RPMI8226 (cell line): Measurements from ENCODE around the gene ST6GALNAC3.
"Not testable (repeated sequence)": the region's sequence is repeated elsewhere in the genome, so short reads cannot be mapped to it uniquely, and the experiment has no call there.

ENCODE experiments used
- DNase-seq: peaks from one replicate; pipeline ENCODE4 v3.0.0-alpha.2; 2015

The ST6GALNAC3 gene

DNA sequence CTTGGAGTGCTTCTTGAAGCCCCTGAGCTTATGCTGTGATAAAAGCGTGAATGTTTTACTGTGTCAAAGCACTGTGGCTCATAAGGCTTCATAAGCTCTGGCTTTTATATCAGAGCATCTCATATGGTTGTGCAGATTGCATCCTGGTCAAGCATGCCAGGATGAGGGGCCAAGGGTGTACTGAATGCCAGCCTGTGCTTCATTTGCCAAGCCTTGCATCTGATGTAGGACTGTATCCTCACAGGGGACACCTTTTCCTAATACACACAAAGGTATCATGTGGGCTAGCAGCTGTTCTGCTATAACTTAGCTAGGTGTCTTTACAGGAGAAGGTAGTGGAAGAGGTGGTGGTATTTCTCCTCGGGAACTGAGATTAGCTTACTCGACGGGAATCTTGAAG lies 134.7 kb downstream of the ST6GALNAC3 start:
- no peak for DNase-seq

DNA sequence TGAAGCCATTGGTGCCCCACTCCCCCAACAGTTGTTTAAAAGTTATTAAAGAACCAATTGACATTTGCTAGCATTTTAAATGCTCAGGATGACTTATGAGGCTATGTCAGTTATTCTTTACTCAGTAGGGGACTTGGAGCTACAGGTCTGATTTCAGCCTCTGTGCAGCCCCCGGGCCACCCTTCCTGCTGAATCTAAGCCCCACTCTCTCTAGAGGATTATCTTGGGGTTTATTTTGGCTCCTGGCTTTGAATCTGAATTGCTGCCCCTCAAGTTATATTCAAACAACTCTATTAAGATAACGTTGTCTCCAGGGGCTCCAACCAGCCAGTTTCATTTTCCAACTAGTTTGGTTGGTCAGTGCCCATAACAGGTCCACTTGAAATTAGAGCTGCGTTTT lies 135.1 kb downstream of the ST6GALNAC3 start:
- DNase-seq = no peak

DNA sequence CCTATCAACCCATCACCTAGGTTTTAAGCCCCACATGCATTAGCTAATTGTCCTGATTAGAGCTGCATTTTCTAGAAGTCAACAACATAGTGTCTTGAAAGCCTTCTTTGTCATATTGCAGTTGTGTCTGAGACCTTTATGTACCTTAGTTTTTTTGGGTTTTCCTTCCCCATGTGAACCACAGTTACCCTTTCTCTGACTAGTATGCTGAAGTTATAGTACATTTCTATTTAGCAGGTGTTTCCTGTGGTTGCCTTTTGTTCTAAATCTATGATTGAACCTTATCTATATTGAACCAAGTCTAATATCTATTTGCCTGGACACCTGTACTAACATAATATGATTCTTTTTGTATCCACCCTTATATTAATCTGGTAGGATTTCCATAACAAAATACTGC lies 135.6 kb downstream of the ST6GALNAC3 start:
- no peak for DNase-seq

GRCh38 chr1:76218888-76219287 lies 144.3 kb downstream of the ST6GALNAC3 start:
- DNase-seq = no peak

GRCh38 chr1:76219366-76219818 lies 144.8 kb downstream of the ST6GALNAC3 start:
- no peak for DNase-seq

- DNase-seq = no peak
Measured at GRCh38 chr1:76224752-76225151, 150.2 kb downstream of the ST6GALNAC3 start.

DNA sequence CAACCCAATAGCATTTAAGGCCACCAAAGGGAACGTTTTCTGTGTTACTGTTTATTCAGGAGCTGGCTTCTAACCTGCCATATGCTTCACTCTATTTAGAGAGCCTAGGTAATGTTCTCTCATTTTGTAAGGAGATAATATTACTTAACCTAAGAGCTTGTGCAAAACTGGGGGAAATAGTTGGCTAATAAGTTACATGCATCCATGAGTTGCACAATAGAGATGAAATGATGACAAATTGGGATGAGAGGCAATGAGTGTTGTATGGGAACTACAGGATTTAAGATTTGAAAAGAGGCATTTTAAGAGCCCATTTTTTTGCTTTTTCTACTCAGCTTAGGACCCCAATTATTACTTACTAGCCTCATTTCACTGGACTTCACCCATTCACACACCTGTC lies 151.0 kb downstream of the ST6GALNAC3 start:
- DNase-seq = no peak

- no peak for DNase-seq
Measured at GRCh38 chr1:76227621-76228020, 153.1 kb downstream of the ST6GALNAC3 start.

DNA sequence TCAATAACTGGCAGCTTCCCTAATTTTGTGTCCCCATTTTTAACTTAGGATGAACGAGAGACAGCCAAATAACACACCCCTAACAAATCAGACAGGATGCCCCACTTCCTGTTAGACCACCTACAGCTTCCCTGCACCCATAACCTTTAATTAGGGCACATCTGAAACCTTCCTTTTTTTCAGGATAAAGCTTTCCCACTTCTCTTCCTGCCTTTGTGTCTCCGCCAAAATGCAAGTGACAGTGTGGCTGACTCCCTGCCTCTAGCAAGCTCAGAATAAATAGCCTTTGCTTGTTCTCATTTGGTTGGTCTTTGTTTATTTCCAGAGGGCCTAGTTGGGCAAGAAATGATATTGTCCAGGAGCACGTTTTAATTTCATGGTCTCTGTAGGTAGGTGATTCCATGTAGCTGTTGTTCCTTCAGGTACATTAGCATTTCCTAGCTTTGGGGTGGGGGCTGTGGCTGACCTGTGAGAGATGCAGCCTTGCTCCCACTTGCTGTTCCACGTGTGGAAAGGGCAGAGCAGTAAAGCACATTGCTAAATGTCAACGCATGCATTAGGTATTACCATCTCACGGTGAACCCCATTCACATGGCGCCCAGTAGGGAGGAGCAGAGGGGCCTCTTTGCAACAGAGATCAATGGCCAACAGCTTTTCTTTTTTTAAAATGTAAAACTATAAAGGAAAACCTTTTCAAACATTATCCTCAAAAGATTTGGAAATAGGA lies 154.9 kb downstream of the ST6GALNAC3 start:
- no peak for DNase-seq

DNA sequence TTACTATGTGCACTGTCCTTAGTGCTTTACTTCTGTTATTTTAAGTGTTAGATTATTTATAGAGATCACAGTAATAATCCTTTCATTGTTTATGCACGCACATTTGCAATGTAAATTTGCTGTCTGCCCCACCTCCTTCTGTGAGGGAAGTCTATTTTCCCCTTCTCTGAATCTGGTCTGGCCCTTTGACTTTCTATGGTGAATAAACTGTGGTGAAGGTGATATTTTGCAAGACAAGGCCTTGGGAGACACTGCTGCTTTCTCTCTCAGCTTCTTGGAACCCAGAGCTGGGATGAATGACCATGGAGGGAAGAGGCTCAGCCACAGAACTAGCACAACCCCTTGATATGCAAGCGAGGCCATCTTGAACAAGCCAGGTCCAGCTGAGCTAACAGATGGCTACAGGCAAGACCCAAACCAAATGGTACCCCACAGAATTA lies 156.3 kb downstream of the ST6GALNAC3 start:
- DNase-seq = no peak

GRCh38 chr1:76231320-76231719 lies 156.8 kb downstream of the ST6GALNAC3 start:
- DNase-seq = no peak

DNA sequence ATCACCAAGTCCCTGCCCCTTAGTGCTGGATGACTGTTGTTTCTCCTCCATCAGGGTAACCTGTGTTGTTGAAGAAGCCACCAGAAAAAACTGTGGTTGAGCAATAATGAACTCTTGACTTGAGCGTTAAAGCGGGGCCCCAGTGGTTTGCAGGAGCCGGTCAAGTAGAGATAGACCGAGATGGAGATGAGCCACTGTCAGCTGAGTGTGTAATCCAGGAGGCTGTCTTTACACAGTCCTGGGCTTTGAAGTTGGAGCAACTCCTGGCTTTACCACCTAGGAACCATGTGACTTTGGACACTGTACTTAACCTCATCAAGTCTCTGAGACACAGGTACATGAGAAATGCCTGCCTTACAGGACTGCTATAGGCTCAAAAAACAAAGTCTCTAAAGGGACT lies 158.1 kb downstream of the ST6GALNAC3 start:
- no peak for DNase-seq

GRCh38 chr1:76234061-76234460 lies 159.5 kb downstream of the ST6GALNAC3 start:
- no peak for DNase-seq

GRCh38 chr1:76237211-76237610 lies 162.7 kb downstream of the ST6GALNAC3 start:
- DNase-seq = no peak

DNA sequence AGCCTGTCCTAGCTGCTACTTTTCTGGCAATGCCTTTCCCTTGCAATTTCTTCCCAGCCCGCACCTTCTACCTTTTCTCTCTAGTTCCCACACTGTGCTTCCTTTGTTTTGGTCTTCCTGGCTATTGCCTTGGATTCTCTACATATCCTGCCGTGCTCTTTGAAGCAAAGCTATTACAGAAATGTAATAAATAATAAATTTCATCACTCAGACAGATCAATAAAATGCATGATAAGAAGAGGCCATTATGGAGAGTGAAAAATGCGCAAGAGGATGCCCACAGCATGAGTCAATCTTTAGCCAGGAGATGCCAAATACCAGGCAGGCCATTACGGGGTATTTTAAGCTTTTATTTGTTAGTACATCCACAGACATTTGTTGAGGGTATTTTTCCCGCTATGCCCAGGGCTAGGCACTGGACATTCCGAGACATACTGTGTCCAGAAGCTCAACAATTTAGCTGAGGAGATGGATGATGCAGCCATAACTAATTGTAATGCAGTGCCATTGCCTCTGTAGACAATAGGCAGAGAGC lies 163.6 kb downstream of the ST6GALNAC3 start:
- DNase-seq = no peak

DNA sequence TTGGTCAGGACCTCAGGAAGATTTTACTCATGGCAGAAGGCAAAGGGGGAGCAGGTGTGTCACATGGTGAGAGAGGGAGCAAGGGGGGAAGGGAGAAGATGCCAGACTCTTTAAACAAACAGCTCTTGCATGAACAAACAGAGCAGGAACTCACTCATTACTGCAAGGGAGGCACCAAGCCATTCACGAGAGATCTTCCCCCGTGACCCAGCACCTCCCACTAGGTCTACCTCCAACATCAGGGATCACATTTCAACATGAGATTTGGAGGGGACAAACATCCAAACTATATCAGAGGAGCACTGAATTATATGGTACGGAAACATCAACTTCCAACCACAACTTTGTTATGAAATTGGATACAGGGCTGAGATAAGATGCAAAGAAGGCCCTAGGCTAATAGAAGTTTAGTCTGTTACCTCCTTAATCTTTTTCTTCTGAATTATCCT lies 164.9 kb downstream of the ST6GALNAC3 start:
- DNase-seq = no peak

GRCh38 chr1:76240316-76240715 lies 165.8 kb downstream of the ST6GALNAC3 start:
- DNase-seq = no peak

GRCh38 chr1:76242587-76242986 lies 168.0 kb downstream of the ST6GALNAC3 start:
- DNase-seq = not testable (repeated sequence)

GRCh38 chr1:76247261-76247852 lies 172.8 kb downstream of the ST6GALNAC3 start:
- DNase-seq = no peak

DNA sequence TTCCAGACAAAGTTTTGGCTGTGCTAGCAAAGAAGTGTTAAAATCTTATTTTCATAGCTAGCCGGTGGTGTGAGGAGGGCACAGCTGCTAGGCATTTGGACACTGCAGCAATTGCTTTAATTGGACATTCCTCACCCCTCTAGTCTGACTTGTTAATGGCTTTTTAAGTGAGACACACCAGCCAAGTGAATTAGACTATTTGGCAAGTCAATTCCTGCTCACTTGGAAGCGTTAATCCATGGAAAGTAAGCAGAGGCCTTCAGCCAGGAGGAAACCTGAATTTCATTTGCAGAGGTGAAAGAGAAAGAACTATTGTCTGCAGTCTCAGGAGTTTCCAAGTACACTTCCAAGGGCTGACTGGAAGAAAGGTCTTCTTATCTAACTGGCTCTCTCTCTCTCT lies 175.7 kb downstream of the ST6GALNAC3 start:
- DNase-seq = no peak

- DNase-seq = no peak
Measured at GRCh38 chr1:76252431-76252830, 177.9 kb downstream of the ST6GALNAC3 start.

DNA sequence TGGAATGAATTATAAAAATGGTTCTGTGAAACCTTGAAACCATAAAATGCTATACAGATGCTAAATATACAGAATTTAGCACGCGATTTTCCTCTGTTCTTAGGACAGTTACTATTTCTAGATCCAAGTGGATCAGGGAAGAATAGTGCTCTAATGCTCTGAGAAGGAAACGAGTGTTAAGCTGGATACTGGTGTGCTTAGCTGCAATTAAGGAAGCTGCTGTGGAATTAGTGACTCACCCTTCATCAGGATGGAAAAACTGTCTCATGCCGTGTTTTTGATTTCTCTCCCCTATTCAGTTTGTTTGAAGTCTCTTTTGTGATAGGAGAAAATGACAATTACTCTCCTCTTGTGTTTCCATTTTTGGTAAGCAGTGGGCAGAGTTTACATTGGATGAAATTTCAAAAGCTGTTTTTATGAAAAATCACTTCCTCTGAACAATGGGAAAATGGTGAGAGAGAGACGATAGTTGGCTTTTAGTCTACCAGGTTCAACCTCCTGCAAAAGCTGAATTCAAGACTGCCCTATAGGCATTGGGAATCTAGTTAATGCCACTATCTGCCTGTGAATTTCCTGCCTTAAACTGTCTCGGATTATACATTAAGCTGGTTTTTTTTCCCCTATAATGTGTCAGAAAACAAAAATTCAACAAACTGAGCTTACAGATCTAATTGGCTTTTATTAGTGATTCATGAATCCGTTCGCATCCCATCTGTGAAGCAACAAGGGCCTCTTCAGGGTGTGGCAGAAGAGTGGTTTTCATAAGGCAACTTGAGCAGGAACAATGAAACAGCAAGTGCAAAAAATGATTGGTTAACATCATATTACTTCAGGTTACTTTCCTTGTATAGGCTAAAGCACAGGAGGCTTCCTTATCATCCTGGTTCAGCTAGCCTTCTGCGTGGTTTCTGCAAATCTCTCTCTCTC lies 179.8 kb downstream of the ST6GALNAC3 start:
- DNase-seq = no peak
